Calu3 (cell line): ENCODE measurements around the gene ARHGAP31. TPM values are rescaled to one million over a fixed set of nuclear protein-coding genes. Genes with fewer than 3 reads are reported as not detected.

ENCODE experiments used
- BruUV-seq: library from RNA; stranded (reverse); fragments of 400-500 nt; replicated peaks from 2 replicates; lab custom pipeline; 2021; lab: Mats Ljungman, UMichigan
- CTCF ChIA-PET: fragments of 300-600 bp; sonication (Branson Sonifier 250); formaldehyde crosslinking; loops from one replicate; lab custom pipeline; 2022; ENCODE audit warnings: antibody characterized with exemption; lab: Charles Lee
- DNase-seq: peaks from one replicate; pipeline ENCODE4 v3.0.0; 2022
- H3K27ac Mint-ChIP-seq: one replicate; pipeline ENCODE4 v1.8.0; 2022; ENCODE audit warnings: mixed read lengths; ENCODE audit not compliant: unreplicated experiment
- H3K27me3 Mint-ChIP-seq: one replicate; pipeline ENCODE4 v1.8.0; 2022; ENCODE audit warnings: mixed read lengths; ENCODE audit not compliant: unreplicated experiment
- H3K36me3 Mint-ChIP-seq: one replicate; pipeline ENCODE4 v1.8.0; 2022; ENCODE audit warnings: mild to moderate bottlenecking, moderate library complexity, mixed read lengths; ENCODE audit not compliant: insufficient read depth, unreplicated experiment
- H3K4me1 Mint-ChIP-seq: one replicate; pipeline ENCODE4 v1.8.0; 2022; ENCODE audit warnings: mild to moderate bottlenecking, low read depth, mixed read lengths; ENCODE audit not compliant: unreplicated experiment
- H3K4me3 Mint-ChIP-seq: one replicate; pipeline ENCODE4 v1.8.0; 2022; ENCODE audit warnings: mild to moderate bottlenecking, low read depth, moderate library complexity, mixed read lengths; ENCODE audit not compliant: unreplicated experiment
- H3K9me3 Mint-ChIP-seq: one replicate; pipeline ENCODE4 v1.8.0; 2022; ENCODE audit warnings: low read depth, mixed read lengths; ENCODE audit not compliant: unreplicated experiment
- intact Hi-C: fragments of 100-400 bp; cut with micrococcal nuclease; formaldehyde crosslinking; loops from one replicate; pipeline ENCODE4 v1.10.0; 2022; ENCODE audit not compliant: unreplicated experiment
- total RNA-seq: library from RNA; stranded (reverse); gene quantifications from 2 replicates; pipeline ENCODE4 v1.2.3, GENCODE V29; 2022
- TF ChIP-seq, protein P1 (sequence below): fragments of 200-600 bp; IDR thresholded peaks from one replicate; pipeline ENCODE4 v1.8.0; 2022; ENCODE audit warnings: antibody characterized with exemption; ENCODE audit not compliant: unreplicated experiment

The ARHGAP31 gene
- total RNA-seq, 1 experiment from 2014 or later = 0.52 TPM

DNA sequence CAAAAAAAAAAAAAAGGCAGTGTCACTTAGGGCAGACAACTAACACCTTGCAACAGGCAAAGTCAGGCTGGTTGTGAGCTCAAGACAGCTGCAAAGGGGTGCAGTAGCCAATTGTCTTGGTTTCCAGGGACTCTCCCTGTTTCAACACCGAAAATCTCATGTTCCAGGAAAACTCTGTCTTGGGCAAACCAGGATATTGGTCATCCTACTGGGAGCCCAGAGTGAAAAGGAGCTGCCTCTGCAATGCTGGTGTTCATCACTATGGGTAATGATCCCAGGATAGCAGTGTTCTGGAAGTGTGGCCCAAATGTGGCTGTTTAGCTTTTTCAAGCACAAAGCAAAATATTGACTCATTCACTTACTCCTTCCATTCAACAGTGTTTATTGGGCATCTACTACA lies 82.6 kb downstream of the ARHGAP31 start:
- intact Hi-C loops = no loop called here

DNA sequence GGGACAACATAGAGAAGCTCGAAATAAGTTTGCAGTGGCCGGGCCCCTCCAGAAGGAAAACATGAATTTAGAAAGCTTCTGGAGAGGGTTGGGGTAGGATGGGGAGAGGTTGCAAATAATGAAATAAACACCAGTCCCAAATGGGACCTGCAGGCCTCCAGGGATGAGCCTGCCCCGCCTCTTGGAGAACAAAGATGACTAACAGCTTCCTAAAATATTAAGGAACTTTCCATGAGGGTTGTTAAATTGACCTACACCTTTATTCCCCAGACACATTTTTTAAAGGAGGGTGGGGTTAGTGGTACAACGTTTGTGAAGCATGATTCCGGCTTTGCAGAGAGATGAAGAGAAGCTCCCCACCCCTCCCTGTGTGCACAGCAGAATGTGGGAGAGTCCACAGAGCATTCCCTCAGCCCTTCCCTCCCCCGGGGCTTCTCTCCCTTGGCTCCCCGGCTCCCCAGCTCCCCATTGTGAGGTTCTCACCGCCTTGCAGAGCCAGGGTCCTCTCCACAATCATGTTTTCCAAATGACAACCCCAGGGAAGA lies 84.1 kb downstream of the ARHGAP31 start:
- DNase-seq = no peak
- no peak overlapping the region for H3K4me3 Mint-ChIP-seq
- CTCF ChIA-PET = no interaction called here
- H3K27ac Mint-ChIP-seq = no peak overlapping the region
- no TSS peak for BruUV-seq
- peaks cover 33% of the 10 kb centered on the region for H3K27me3 Mint-ChIP-seq
- no peaks in the 10 kb centered on the region for H3K4me1 Mint-ChIP-seq
- no peaks in the 10 kb centered on the region for H3K36me3 Mint-ChIP-seq
- TF ChIP-seq, protein P1, sequence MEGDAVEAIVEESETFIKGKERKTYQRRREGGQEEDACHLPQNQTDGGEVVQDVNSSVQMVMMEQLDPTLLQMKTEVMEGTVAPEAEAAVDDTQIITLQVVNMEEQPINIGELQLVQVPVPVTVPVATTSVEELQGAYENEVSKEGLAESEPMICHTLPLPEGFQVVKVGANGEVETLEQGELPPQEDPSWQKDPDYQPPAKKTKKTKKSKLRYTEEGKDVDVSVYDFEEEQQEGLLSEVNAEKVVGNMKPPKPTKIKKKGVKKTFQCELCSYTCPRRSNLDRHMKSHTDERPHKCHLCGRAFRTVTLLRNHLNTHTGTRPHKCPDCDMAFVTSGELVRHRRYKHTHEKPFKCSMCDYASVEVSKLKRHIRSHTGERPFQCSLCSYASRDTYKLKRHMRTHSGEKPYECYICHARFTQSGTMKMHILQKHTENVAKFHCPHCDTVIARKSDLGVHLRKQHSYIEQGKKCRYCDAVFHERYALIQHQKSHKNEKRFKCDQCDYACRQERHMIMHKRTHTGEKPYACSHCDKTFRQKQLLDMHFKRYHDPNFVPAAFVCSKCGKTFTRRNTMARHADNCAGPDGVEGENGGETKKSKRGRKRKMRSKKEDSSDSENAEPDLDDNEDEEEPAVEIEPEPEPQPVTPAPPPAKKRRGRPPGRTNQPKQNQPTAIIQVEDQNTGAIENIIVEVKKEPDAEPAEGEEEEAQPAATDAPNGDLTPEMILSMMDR = no peak
- no peaks in the 10 kb centered on the region for H3K9me3 Mint-ChIP-seq
- intact Hi-C loops = no loop called here

More for the DNA sequence above, 82.6 kb downstream of the ARHGAP31 start:
- TF ChIP-seq, protein P1 = no peak
- Mint-ChIP-seq H3K27me3 (peaks cover 33% of the 10 kb centered on the region), H3K36me3 (no peaks in the 10 kb centered on the region), H3K4me3 (no peak overlapping the region), H3K27ac (no peak overlapping the region), H3K9me3 (no peaks in the 10 kb centered on the region), H3K4me1 (no peaks in the 10 kb centered on the region)
- BruUV-seq = no TSS peak
- CTCF ChIA-PET = no interaction called here
- DNase-seq = no peak

- TF ChIP-seq, protein P1 = no peak
- BruUV-seq = no TSS peak
- no peaks in the 10 kb centered on the region for H3K9me3 Mint-ChIP-seq
- DNase-seq = peak; percentile 4
- intact Hi-C loops = no loop called here
- CTCF ChIA-PET = interaction anchor here (0.7 kb wide), 1 partner anchor 12 kb away, joined by 3 read pairs; no protein-coding TSS in a partner anchor
- H3K4me1 Mint-ChIP-seq = no peaks in the 10 kb centered on the region
- H3K27ac Mint-ChIP-seq = no peak overlapping the region
- H3K27me3 Mint-ChIP-seq = peaks cover 33% of the 10 kb centered on the region
- H3K36me3 Mint-ChIP-seq = no peaks in the 10 kb centered on the region
- no peak overlapping the region for H3K4me3 Mint-ChIP-seq
Measured at GRCh38 chr3:119380697-119381096, 86.5 kb downstream of the ARHGAP31 start.

DNA sequence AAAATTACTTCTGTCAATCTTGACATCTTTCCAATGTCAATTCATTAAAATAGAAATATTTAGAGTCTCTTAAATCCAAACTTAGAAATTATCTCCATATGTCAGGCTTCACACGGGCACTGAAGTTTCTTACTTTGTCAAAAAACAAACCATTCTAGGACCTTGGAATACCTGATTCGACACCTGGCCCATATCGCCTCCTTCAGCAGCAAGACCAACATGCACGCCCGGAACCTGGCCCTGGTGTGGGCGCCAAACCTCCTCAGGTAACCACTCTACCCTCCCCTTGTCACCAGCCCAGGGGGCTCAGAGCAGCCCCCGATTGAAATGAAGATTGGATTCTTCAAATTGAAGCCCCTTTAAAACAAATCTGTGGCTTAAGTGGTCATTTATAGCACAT lies 88.0 kb downstream of the ARHGAP31 start:
- Mint-ChIP-seq H3K36me3 (no peaks in the 10 kb centered on the region), H3K4me3 (no peak overlapping the region), H3K27me3 (peaks cover 19% of the 10 kb centered on the region), H3K9me3 (no peaks in the 10 kb centered on the region), H3K27ac (no peak overlapping the region), H3K4me1 (no peaks in the 10 kb centered on the region)
- DNase-seq = no peak
- BruUV-seq = no TSS peak
- intact Hi-C loops = no loop called here
- CTCF ChIA-PET = no interaction called here
- TF ChIP-seq, protein P1 = no peak
